ENCODE data around the gene CARNS1.

CARNS1 gene

GRCh38 chr11:67392183-67392715 lies 23.2 kb upstream of the CARNS1 start:
- in situ Hi-C loops (cut with HindIII; ENCODE audit: low sequenced_read_pairs), result no loop called here
- TF ChIP-seq, protein P1, sequence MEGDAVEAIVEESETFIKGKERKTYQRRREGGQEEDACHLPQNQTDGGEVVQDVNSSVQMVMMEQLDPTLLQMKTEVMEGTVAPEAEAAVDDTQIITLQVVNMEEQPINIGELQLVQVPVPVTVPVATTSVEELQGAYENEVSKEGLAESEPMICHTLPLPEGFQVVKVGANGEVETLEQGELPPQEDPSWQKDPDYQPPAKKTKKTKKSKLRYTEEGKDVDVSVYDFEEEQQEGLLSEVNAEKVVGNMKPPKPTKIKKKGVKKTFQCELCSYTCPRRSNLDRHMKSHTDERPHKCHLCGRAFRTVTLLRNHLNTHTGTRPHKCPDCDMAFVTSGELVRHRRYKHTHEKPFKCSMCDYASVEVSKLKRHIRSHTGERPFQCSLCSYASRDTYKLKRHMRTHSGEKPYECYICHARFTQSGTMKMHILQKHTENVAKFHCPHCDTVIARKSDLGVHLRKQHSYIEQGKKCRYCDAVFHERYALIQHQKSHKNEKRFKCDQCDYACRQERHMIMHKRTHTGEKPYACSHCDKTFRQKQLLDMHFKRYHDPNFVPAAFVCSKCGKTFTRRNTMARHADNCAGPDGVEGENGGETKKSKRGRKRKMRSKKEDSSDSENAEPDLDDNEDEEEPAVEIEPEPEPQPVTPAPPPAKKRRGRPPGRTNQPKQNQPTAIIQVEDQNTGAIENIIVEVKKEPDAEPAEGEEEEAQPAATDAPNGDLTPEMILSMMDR (IDR thresholded peaks at IDR 0.05; ENCODE audit: low read depth, low read length, missing control alignments), result no peak
- peak overlapping the region; percentile 90 for H3K4me3 ChIP-seq (ENCODE audit: low read depth, low read length)
- DNase-seq (ENCODE audit: low read depth), result no peak

DNA sequence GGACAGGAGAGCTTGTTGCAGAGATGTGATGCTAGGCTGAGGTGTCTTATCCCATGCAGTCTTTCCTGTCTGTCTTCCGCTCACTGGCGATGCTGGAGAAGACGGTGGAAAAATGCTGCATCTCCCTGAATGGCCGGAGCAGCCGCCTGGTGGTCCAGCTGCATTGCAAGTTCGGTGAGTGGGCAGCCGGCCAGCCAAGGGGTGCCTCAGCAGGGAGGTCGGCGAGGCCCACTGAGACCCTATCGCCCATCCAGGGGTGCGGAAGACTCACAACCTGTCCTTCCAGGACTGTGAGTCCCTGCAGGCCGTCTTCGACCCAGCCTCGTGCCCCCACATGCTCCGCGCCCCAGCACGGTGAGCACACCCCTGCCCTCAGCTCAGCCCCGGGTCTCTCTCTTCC lies 22.0 kb upstream of the CARNS1 start:
- in situ Hi-C loops (cut with HindIII; ENCODE audit: low sequenced_read_pairs), result no loop called here
- no peak for DNase-seq (ENCODE audit: low read depth)
- TF ChIP-seq, protein P1 (IDR thresholded peaks at IDR 0.05; ENCODE audit: low read depth, low read length, missing control alignments), result no peak
- no peak overlapping the region for H3K4me3 ChIP-seq (ENCODE audit: low read depth, low read length)

- DNase-seq (ENCODE audit: low read depth), result no peak
- in situ Hi-C loops (cut with HindIII; ENCODE audit: low sequenced_read_pairs), result no loop called here
- TF ChIP-seq, protein P1 (IDR thresholded peaks at IDR 0.05; ENCODE audit: low read depth, low read length, missing control alignments), result no peak
- no peak overlapping the region for H3K4me3 ChIP-seq (ENCODE audit: low read depth, low read length)
Observed at GRCh38 chr11:67393990-67394389, 21.5 kb upstream of the CARNS1 start.

GRCh38 chr11:67395555-67396258 lies 19.8 kb upstream of the CARNS1 start:
- no peak overlapping the region for H3K4me3 ChIP-seq (ENCODE audit: low read depth, low read length)
- in situ Hi-C loops (cut with HindIII; ENCODE audit: low sequenced_read_pairs), result no loop called here

DNA sequence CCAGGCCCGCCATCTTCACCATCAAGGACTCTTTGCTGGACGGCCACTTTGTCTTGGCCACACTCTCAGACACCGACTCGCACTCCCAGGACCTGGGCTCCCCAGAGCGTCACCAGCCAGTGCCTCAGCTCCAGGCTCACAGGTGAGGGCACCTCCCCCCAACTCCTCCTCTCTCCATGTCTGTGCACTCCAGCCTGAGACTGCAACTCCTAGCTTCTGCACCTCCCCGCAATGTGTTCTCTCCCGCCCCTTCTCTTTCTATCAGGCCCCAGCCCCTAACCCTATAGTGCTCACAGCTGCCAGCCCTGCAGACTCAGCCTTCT lies 19.3 kb upstream of the CARNS1 start:
- DNase-seq (ENCODE audit: low read depth), result no peak
- in situ Hi-C loops (cut with HindIII; ENCODE audit: low sequenced_read_pairs), result no loop called here
- TF ChIP-seq, protein P1 (IDR thresholded peaks at IDR 0.05; ENCODE audit: low read depth, low read length, missing control alignments), result no peak
- no peak overlapping the region for H3K4me3 ChIP-seq (ENCODE audit: low read depth, low read length)

More at GRCh38 chr11:67395555-67396258, 19.8 kb upstream of the CARNS1 start:
- TF ChIP-seq, protein P1 (IDR thresholded peaks at IDR 0.05; ENCODE audit: low read depth, low read length, missing control alignments), result no peak
- DNase-seq (ENCODE audit: low read depth), result no peak

DNA sequence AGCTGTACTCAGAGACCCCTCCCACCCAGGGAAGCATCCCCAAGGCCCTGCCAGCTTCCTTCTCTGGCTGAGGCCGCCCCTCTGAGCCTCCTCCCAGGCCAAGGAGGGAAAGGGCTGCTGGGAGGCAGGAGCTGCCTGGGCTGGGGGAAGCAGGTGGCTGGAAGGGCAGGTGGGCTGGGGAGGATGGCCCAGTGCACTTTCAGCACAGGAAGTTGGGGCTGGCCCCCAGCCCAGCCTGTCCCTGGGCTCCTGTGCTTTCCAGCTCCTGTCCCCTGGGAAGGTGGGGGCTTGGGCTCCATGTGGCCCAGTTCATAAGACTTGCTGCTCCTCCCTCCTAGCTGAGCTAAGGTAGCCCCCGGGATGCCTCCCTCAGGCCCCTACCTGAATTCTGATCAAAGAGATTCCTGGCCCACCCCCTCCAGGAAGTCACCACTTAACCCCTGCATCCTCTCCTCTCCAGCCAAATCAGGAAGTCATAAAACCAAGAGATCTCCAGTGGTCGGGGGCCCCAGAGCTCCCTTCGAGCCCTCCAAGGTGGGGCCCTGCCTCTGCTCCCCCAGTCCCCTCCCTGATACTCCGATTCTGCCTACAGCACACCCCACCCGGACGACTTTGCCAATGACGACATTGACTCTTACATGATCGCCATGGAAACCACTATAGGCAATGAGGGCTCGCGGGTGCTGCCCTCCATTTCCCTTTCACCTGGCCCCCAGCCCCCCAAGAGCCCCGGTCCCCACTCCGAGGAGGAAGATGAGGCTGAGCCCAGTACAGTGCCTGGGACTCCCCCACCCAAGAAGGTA lies 18.7 kb upstream of the CARNS1 start:
- no peak overlapping the region for H3K4me3 ChIP-seq (ENCODE audit: low read depth, low read length)
- DNase-seq (ENCODE audit: low read depth), result no peak
- in situ Hi-C loops (cut with HindIII; ENCODE audit: low sequenced_read_pairs), result no loop called here
- TF ChIP-seq, protein P1 (IDR thresholded peaks at IDR 0.05; ENCODE audit: low read depth, low read length, missing control alignments), result no peak

All from astrocyte of the cerebellum (primary cell).